NCI-H226 (cell line): ENCODE data around the gene EDN1.
"Not testable (repeated sequence)": the region's sequence is repeated elsewhere in the genome, so short reads cannot be mapped to it uniquely, and the experiment has no call there.

Experiments used
- DNase-seq: peaks from one replicate; pipeline ENCODE4 v3.0.0-alpha.2; 2015

EDN1 gene

GRCh38 chr6:12295558-12296254, 5.5 kb downstream of the EDN1 start:
- DNase-seq, result no peak

GRCh38 chr6:12296255-12296573, 6.1 kb downstream of the EDN1 start:
- DNase-seq, result peak; percentile 74

- no peak for DNase-seq
Measured at GRCh38 chr6:12296604-12297003, 6.4 kb downstream of the EDN1 start.

- DNase-seq, result no peak
Measured at GRCh38 chr6:12297363-12298016, 7.3 kb downstream of the EDN1 start.

GRCh38 chr6:12298017-12298978, 8.1 kb downstream of the EDN1 start:
- no peak for DNase-seq

- no peak for DNase-seq
Measured at GRCh38 chr6:12298995-12299394, 8.8 kb downstream of the EDN1 start.

- DNase-seq, result no peak
Measured at GRCh38 chr6:12301018-12301417, 10.9 kb downstream of the EDN1 start.

GRCh38 chr6:12304487-12304886, 14.3 kb downstream of the EDN1 start:
- no peak for DNase-seq

GRCh38 chr6:12309070-12309469, 18.9 kb downstream of the EDN1 start:
- no peak for DNase-seq

GRCh38 chr6:12311106-12311505, 20.9 kb downstream of the EDN1 start:
- DNase-seq, result peak; percentile 22

- DNase-seq, result no peak
Measured at GRCh38 chr6:12312736-12313135, 22.6 kb downstream of the EDN1 start.

- no peak for DNase-seq
Measured at GRCh38 chr6:12313306-12313991, 23.3 kb downstream of the EDN1 start.

- peak; percentile 74 for DNase-seq
Measured at GRCh38 chr6:12313992-12314589, 23.9 kb downstream of the EDN1 start.

- no peak for DNase-seq
Measured at GRCh38 chr6:12314751-12315150, 24.6 kb downstream of the EDN1 start.

GRCh38 chr6:12315292-12316081, 25.3 kb downstream of the EDN1 start:
- DNase-seq, result no peak

- no peak for DNase-seq
Measured at GRCh38 chr6:12318749-12319148, 28.6 kb downstream of the EDN1 start.

GRCh38 chr6:12320074-12320473, 29.9 kb downstream of the EDN1 start:
- DNase-seq, result not testable (repeated sequence)

- DNase-seq, result peak; percentile 89
Measured at GRCh38 chr6:12324099-12324498, 33.9 kb downstream of the EDN1 start.

GRCh38 chr6:12324748-12325147, 34.6 kb downstream of the EDN1 start:
- DNase-seq, result peak; percentile 74

GRCh38 chr6:12325872-12326271, 35.7 kb downstream of the EDN1 start:
- DNase-seq, result no peak

GRCh38 chr6:12327391-12327790, 37.2 kb downstream of the EDN1 start:
- DNase-seq, result peak; percentile 59

GRCh38 chr6:12327988-12328387, 37.8 kb downstream of the EDN1 start:
- DNase-seq, result no peak
